GM19397 (cell line): ENCODE results near the gene SEC22B.
"Not testable (repeated sequence)": the region's sequence is repeated elsewhere in the genome, so short reads cannot be mapped to it uniquely, and the experiment has no call there.

Experiments
- ATAC-seq: cut with Tn5 transposase; IDR thresholded peaks from one replicate; pipeline ENCODE4 v1.9.1; 2021; ENCODE audit warnings: mild to moderate bottlenecking, moderate library complexity; ENCODE audit not compliant: unreplicated experiment

SEC22B gene

DNA sequence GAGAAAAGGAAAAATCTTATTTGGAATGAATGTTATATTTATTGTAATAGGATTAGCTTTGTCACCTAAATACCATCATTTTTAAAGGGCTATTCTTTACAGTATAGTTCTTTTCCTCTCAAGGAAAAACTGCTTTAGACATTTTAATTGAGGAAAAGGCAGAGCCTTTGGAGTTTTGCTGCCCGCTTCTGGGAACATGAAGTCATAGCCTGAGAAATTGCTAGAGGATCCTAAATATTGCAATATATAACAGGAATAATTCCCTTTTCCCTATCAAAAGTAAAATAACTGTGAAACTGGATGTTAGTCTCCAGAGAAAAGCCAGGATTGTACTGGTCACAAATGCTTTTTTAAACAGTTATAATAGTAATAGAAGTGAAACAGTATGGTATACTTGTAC is 30.5 kb downstream of the SEC22B start:
- ATAC-seq = not testable (repeated sequence)

- not testable (repeated sequence) for ATAC-seq
Measured at GRCh38 chr1:120144626-120145025, 31.7 kb downstream of the SEC22B start.

DNA sequence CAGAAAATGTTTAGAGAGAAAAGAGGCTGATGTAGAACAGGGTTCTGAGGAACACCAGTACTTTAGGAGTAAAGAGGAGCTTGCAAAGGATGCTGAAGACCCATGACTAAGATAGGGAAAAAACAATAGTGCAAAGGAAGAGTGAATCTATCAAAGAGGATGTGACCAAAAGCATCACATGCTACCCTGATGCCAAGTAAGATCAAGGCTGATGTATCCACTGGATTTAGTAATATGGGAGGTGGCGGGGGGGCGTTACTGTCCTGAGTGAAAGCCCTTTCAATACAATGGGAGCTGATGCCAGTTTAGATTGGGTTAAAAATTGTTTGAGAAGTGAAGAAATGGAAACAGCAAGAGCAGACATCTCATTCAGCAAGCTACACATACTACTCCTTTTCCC is 32.2 kb downstream of the SEC22B start:
- not testable (repeated sequence) for ATAC-seq

GRCh38 chr1:120143334-120143733 is 33.0 kb downstream of the SEC22B start:
- not testable (repeated sequence) for ATAC-seq

GRCh38 chr1:120142512-120143263 is 33.6 kb downstream of the SEC22B start:
- ATAC-seq = peak; percentile 100

- ATAC-seq = not testable (repeated sequence)
Measured at GRCh38 chr1:120141865-120142264, 34.5 kb downstream of the SEC22B start.

- ATAC-seq = not testable (repeated sequence)
Measured at GRCh38 chr1:120140656-120141265, 35.6 kb downstream of the SEC22B start.

DNA sequence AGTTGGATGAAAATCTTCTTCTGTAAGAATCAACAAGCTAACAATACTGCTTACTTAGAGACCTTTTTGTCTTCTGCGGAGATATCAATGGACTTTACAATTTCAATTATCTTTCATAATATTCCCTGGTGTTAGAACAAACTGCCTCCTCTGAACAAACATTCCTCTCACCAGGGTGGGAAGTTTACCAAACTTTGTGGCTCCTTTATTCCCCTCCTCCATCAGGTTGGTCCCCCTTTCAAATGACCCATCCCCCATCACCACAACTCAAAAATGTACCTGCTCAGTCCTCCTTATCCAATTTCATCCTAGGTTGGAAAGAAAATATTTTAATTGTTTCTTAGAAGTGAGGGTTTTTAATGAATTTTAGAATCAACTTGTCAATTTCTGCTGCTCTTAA is 40.2 kb downstream of the SEC22B start:
- not testable (repeated sequence) for ATAC-seq

GRCh38 chr1:120133928-120134325 is 42.4 kb downstream of the SEC22B start:
- not testable (repeated sequence) for ATAC-seq

DNA sequence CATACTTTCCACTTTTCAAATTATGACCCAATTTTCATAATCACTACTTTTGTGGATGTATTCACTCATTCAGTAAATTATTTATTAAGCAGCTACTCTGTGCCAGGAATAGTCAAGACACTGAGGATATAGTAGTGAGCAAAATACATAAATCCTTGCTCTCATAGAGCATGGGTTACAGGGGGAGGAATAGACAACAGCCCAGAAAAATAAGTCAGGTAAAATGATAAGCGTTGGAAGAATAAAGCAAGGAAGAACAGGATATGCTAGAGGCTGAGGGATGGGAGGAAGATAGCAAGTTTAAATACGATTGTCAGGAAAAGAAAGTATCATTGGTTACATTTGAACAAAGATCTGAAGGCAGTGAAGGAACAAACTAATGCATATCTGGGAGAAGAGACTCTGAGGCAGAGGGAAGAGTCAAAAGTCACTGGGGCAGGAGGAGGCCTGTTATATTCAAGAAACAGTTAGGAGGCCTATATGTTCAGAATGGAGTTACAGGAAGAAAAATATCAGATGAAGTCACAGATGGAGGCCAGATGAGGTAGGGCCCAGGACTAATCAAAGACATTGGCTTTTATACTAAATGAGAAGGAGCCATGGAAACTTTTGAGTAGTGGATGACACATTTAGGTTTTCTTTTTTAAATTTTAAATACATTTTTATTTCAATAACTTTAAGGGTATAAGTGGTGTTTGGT is 42.9 kb downstream of the SEC22B start:
- ATAC-seq = no peak

DNA sequence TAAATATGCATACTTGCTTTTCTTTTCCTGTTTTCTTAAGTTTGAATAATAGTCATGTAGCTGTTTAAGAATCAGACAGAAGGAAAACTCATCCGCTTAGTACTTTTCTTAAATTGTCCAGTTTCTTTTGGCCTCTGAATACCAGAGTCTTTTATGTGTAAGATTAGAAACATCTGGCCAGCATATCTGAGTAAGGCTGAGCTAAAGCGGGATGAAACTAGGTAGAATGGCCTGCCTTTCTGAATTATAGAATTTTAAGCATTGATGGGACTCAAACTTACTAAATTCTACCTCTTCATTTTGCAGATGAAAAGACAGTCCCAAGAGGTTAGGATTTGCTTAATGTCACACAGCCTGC is 43.9 kb downstream of the SEC22B start:
- not testable (repeated sequence) for ATAC-seq

GRCh38 chr1:120131611-120132405 is 44.5 kb downstream of the SEC22B start:
- peak; percentile 55 for ATAC-seq

GRCh38 chr1:120127921-120128320 is 48.4 kb downstream of the SEC22B start:
- not testable (repeated sequence) for ATAC-seq

- ATAC-seq = not testable (repeated sequence)
Measured at GRCh38 chr1:120126216-120126615, 50.1 kb downstream of the SEC22B start.

DNA sequence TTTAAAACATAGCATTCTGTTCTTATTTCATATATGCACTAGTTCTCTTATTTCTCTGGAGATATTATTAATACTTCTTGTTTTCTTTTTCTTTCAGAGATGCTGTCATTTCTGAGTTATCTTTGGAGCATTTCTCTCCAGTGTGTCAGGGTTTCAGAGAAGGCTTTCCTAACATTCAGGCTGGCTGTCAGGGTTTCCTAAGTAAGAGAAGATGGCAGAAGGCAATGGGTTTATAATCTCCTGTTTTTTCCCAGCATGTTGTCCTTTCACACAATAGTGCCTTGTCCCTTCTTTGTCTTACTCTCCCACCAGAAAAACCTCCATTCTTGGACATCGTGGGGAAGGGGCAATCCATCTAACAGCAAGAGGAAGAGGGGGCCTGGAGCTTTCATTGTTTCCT is 51.7 kb downstream of the SEC22B start:
- not testable (repeated sequence) for ATAC-seq

DNA sequence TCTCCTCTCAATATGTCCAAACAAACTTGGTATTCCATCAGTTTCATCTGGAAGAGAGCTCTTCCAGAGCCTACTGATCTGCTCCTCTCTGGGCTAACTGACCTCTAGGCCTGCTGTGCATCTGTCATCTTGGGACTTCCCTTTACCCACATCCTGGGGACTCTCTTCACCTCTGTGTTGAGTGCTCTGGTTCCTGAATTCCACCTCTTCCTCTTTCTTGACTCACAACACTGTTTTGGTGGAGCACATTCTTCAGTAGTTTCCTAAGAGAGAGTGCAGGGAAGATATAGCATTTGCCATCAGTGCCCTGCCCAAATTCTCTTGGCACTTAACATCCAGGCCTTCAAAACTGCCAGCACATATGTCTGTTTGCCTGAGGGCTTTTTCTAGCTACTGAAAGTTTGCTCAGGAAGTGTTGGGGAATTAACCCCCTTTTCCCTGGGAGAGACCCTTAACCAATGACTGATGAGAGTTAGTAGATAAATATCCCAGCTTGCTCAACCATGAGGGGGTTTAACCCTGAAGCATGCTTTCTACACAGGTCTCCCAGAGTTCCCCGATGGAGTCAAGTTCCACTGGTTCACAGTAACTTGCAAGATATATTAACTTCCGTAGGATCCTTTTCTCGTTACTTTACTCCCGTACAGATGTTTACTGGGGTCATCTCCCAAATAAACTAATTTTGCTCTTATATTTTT is 52.4 kb downstream of the SEC22B start:
- not testable (repeated sequence) for ATAC-seq

- ATAC-seq = peak; percentile 79
Measured at GRCh38 chr1:120122262-120122893, 53.9 kb downstream of the SEC22B start.

- ATAC-seq = not testable (repeated sequence)
Measured at GRCh38 chr1:120121830-120122229, 54.5 kb downstream of the SEC22B start.

GRCh38 chr1:120120525-120120924 is 55.8 kb downstream of the SEC22B start:
- not testable (repeated sequence) for ATAC-seq
